Neural cell (in vitro differentiated cells): ENCODE results near the gene POLR1C. TPM values are rescaled to one million over a fixed set of nuclear protein-coding genes. Genes with fewer than 3 reads are reported as not detected.

Experiments
- H2AFZ ChIP-seq: fragments of 200-600, 300-800 bp; sonication (generic), shearing (Covaris generic); 2 replicates; pipeline ENCODE4 v1.6.0; 2014; ENCODE audit warnings: low read depth, mild to moderate bottlenecking, antibody characterized with exemption, low read length, moderate library complexity
- H3F3A ChIP-seq: fragments of 200-600 bp; shearing (Covaris generic); 2 replicates; pipeline ENCODE4 v1.6.1; 2016; ENCODE audit warnings: mild to moderate bottlenecking, moderate library complexity, mixed read lengths, antibody characterized with exemption, low read length; ENCODE audit not compliant: insufficient read depth, poor library complexity, severe bottlenecking
- H3K27ac ChIP-seq: fragments of 200-600, 300-800 bp; sonication (generic), shearing (Covaris generic); 2 replicates; pipeline ENCODE4 v1.5.1; 2014; ENCODE audit warnings: mild to moderate bottlenecking, low read length, moderate library complexity
- H3K27me3 ChIP-seq: fragments of 300-800, 200-600 bp; sonication (generic), shearing (Covaris generic); 2 replicates; pipeline ENCODE4 v1.6.0; 2014; ENCODE audit warnings: mild to moderate bottlenecking, low read depth, low read length, moderate library complexity; ENCODE audit not compliant: insufficient read depth
- H3K36me3 ChIP-seq: fragments of 300-800, 200-600 bp; sonication (generic), shearing (Covaris generic); 2 replicates; pipeline ENCODE4 v1.5.1; 2014; ENCODE audit warnings: mild to moderate bottlenecking, antibody characterized with exemption, low read length, moderate library complexity; ENCODE audit not compliant: insufficient read depth
- H3K4me2 ChIP-seq: fragments of 300-800, 200-600 bp; sonication (generic), shearing (Covaris generic); 2 replicates; pipeline ENCODE4 v1.6.0; 2014; ENCODE audit warnings: mild to moderate bottlenecking, low read length
- H3K4me3 ChIP-seq: fragments of 300-800, 200-600 bp; sonication (generic), shearing (Covaris generic); 2 replicates; pipeline ENCODE4 v1.5.1; 2014; ENCODE audit warnings: mild to moderate bottlenecking, low read length, moderate library complexity
- H3K79me2 ChIP-seq: fragments of 200-600 bp; shearing (Covaris generic); replicated peaks from 2 replicates; pipeline ENCODE4 v1.6.0; 2014; ENCODE audit warnings: mild to moderate bottlenecking, low read length, moderate library complexity; ENCODE audit not compliant: insufficient read depth
- H3K9ac ChIP-seq: fragments of 300-800, 200-600 bp; sonication (generic), shearing (Covaris generic); 2 replicates; pipeline ENCODE4 v1.6.1; 2016; ENCODE audit warnings: mild to moderate bottlenecking, low read length, mixed read lengths
- H3K9me2 ChIP-seq: fragments of 200-600 bp; shearing (Covaris generic); 2 replicates; pipeline ENCODE4 v1.6.1; 2016; ENCODE audit warnings: mild to moderate bottlenecking, low read length, mixed read lengths; ENCODE audit not compliant: insufficient read depth
- H3K9me3 ChIP-seq: fragments of 200-600, 300-800 bp; sonication (generic), shearing (Covaris generic); 2 replicates; pipeline ENCODE4 v1.6.1; 2016; ENCODE audit warnings: mild to moderate bottlenecking, mixed run types, low read length, moderate library complexity, mixed read lengths
- H4K20me1 ChIP-seq: fragments of 200-600 bp; shearing (Covaris generic); 2 replicates; pipeline ENCODE4 v1.6.1; 2016; ENCODE audit warnings: mild to moderate bottlenecking, mixed run types; ENCODE audit not compliant: insufficient read depth
- EP300 ChIP-seq: fragments of 450-650 bp; conservative IDR thresholded peaks from 2 replicates; pipeline ENCODE4 v1.6.1; 2014; ENCODE audit warnings: antibody characterized with exemption, mild to moderate bottlenecking, moderate library complexity; ENCODE audit not compliant: poor library complexity, severe bottlenecking
- EZH2 ChIP-seq: fragments of 200-600, 300-800 bp; shearing (Covaris generic), sonication (generic); IDR thresholded peaks from 2 replicates; pipeline ENCODE4 v1.6.1; 2014; ENCODE audit warnings: antibody characterized with exemption, low read length, borderline replicate concordance, mild to moderate bottlenecking; ENCODE audit not compliant: insufficient read depth, poor library complexity, severe bottlenecking
- MXI1 ChIP-seq: fragments of 450-650 bp; conservative IDR thresholded peaks from 2 replicates; pipeline ENCODE4 v1.6.1; 2014; ENCODE audit warnings: antibody characterized with exemption, mild to moderate bottlenecking; ENCODE audit not compliant: poor library complexity, severe bottlenecking
- POLR2AphosphoS5 ChIP-seq: IDR thresholded peaks from 2 replicates; pipeline ENCODE4 v1.6.1; 2012
- RAD21 ChIP-seq: fragments of 450-650 bp; conservative IDR thresholded peaks from 2 replicates; pipeline ENCODE4 v1.6.1; 2014; ENCODE audit warnings: antibody characterized with exemption, mild to moderate bottlenecking, moderate library complexity
- SMC3 ChIP-seq: fragments of 450-650 bp; conservative IDR thresholded peaks from 2 replicates; pipeline ENCODE4 v1.6.1; 2014; ENCODE audit warnings: antibody characterized with exemption, mild to moderate bottlenecking, moderate library complexity; ENCODE audit not compliant: poor library complexity
- TAF1 ChIP-seq: IDR thresholded peaks from 2 replicates; pipeline ENCODE4 v1.6.1; 2012; ENCODE audit warnings: low read depth
- polyA plus RNA-seq: library from polyadenylated mRNA; depleted of rRNA; stranded (reverse); fragments of >200 nt; gene quantifications from 2 replicates; pipeline ENCODE4 v1.2.3, GENCODE V29; 2014
- TF ChIP-seq, protein P1 (sequence below): IDR thresholded peaks from 2 replicates; pipeline ENCODE4 v1.6.1; 2012; ENCODE audit warnings: borderline replicate concordance
- TF ChIP-seq, protein P2 (sequence below): fragments of 450-650 bp; IDR thresholded peaks from 2 replicates; pipeline ENCODE4 v1.5.1; 2014; ENCODE audit warnings: antibody characterized with exemption, mild to moderate bottlenecking, moderate library complexity; ENCODE audit not compliant: poor library complexity, severe bottlenecking

The POLR1C gene
- polyA plus RNA-seq, 1 donor from 2014 or later = 88.7 TPM

DNA sequence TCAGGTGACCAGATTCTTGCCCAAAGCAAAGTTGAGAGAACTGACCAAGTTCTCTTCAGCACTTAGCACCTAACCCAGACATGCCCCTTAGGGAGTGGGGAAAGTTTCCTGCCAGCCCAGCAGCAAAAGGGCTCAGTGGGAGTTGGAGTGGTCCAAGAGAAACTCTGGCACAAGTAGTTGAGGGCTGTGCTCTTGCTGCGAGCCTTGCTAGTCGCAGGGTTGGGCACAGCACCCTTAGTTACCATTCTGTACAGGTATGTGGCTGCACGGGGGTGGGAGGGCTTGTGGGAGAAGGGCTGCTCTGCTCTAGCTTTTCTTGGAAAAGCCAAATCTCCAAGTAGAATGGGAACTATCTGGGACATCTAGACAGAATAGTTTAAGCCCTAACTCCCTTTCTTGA lies 6.4 kb downstream of the POLR1C start:
- no peaks in the 10 kb centered on the region for H3K36me3 ChIP-seq
- H4K20me1 ChIP-seq = no peaks in the 10 kb centered on the region
- no peak overlapping the region for H3K27ac ChIP-seq
- no peak overlapping the region for H3K9ac ChIP-seq
- H3K79me2 ChIP-seq = peaks cover 2% of the 10 kb centered on the region
- H3K9me3 ChIP-seq = no peaks in the 10 kb centered on the region
- no peak overlapping the region for H2AFZ ChIP-seq
- H3K27me3 ChIP-seq = no peaks in the 10 kb centered on the region
- H3K9me2 ChIP-seq = no peaks in the 10 kb centered on the region
- H3K4me2 ChIP-seq = no peak overlapping the region
- H3F3A ChIP-seq = no peaks in the 10 kb centered on the region
- TF ChIP-seq RAD21 (no peak), SMC3 (no peak), MXI1 (no peak), POLR2AphosphoS5 (no peak), EP300 (no peak), TAF1 (no peak), EZH2 (no peak)
- TF ChIP-seq, protein P1, sequence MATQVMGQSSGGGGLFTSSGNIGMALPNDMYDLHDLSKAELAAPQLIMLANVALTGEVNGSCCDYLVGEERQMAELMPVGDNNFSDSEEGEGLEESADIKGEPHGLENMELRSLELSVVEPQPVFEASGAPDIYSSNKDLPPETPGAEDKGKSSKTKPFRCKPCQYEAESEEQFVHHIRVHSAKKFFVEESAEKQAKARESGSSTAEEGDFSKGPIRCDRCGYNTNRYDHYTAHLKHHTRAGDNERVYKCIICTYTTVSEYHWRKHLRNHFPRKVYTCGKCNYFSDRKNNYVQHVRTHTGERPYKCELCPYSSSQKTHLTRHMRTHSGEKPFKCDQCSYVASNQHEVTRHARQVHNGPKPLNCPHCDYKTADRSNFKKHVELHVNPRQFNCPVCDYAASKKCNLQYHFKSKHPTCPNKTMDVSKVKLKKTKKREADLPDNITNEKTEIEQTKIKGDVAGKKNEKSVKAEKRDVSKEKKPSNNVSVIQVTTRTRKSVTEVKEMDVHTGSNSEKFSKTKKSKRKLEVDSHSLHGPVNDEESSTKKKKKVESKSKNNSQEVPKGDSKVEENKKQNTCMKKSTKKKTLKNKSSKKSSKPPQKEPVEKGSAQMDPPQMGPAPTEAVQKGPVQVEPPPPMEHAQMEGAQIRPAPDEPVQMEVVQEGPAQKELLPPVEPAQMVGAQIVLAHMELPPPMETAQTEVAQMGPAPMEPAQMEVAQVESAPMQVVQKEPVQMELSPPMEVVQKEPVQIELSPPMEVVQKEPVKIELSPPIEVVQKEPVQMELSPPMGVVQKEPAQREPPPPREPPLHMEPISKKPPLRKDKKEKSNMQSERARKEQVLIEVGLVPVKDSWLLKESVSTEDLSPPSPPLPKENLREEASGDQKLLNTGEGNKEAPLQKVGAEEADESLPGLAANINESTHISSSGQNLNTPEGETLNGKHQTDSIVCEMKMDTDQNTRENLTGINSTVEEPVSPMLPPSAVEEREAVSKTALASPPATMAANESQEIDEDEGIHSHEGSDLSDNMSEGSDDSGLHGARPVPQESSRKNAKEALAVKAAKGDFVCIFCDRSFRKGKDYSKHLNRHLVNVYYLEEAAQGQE = no peak
- TF ChIP-seq, protein P2, sequence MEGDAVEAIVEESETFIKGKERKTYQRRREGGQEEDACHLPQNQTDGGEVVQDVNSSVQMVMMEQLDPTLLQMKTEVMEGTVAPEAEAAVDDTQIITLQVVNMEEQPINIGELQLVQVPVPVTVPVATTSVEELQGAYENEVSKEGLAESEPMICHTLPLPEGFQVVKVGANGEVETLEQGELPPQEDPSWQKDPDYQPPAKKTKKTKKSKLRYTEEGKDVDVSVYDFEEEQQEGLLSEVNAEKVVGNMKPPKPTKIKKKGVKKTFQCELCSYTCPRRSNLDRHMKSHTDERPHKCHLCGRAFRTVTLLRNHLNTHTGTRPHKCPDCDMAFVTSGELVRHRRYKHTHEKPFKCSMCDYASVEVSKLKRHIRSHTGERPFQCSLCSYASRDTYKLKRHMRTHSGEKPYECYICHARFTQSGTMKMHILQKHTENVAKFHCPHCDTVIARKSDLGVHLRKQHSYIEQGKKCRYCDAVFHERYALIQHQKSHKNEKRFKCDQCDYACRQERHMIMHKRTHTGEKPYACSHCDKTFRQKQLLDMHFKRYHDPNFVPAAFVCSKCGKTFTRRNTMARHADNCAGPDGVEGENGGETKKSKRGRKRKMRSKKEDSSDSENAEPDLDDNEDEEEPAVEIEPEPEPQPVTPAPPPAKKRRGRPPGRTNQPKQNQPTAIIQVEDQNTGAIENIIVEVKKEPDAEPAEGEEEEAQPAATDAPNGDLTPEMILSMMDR = no peak
- no peak overlapping the region for H3K4me3 ChIP-seq

DNA sequence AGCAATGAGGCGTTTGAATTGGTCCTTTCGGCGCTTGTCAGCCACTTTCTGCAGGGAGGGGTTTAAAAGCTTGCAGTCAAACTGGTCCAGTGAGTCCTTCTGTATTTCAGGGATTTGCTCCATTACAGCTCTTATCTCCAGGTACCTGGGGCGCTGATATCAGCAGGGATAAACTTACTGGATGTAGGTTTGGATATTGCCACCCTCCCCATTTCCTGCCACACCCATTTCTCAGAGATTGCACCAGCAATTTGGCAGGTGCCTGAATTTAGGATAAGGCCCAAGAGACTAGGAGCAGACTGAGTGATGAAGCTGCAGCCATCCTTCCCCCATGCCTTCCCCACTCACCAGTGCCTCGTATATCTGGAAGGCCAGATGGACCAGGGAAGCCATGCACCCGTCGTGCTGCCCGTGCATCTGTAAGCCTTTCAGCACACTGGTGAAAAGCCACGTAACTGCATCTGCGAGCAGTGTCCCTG lies 7.6 kb downstream of the POLR1C start:
- H3K9me3 ChIP-seq = no peaks in the 10 kb centered on the region
- no peak overlapping the region for H3K4me2 ChIP-seq
- H3K27me3 ChIP-seq = no peaks in the 10 kb centered on the region
- H3K27ac ChIP-seq = no peak overlapping the region
- H4K20me1 ChIP-seq = no peaks in the 10 kb centered on the region
- H3K9ac ChIP-seq = no peak overlapping the region
- no peak overlapping the region for H3K4me3 ChIP-seq
- no peak for TF ChIP-seq SMC3
- TF ChIP-seq, protein P1 = no peak
- TF ChIP-seq RAD21 = no peak
- TF ChIP-seq EP300 = no peak
- TF ChIP-seq, protein P2 = no peak
- TF ChIP-seq TAF1 = no peak
- TF ChIP-seq POLR2AphosphoS5 = no peak
- TF ChIP-seq MXI1 = no peak
- no peak for TF ChIP-seq EZH2
- H3K79me2 ChIP-seq = no peaks in the 10 kb centered on the region
- no peak overlapping the region for H2AFZ ChIP-seq
- no peaks in the 10 kb centered on the region for H3F3A ChIP-seq
- no peaks in the 10 kb centered on the region for H3K36me3 ChIP-seq
- no peaks in the 10 kb centered on the region for H3K9me2 ChIP-seq
